CD4-positive, alpha-beta T cell (primary cell): ENCODE results near the gene RPL21. TPM values are rescaled to one million over a fixed set of nuclear protein-coding genes. Genes with fewer than 3 reads are reported as not detected.
"Not testable (repeated sequence)": the region's sequence is repeated elsewhere in the genome, so short reads cannot be mapped to it uniquely, and the experiment has no call there.

Experiments
- ATAC-seq: fragments of 200-7000 bp; cut with Tn5 transposase; one replicate; pipeline ENCODE4 v1.10.0; 2022; ENCODE audit warnings: mild to moderate bottlenecking; ENCODE audit not compliant: poor library complexity
- CTCF ChIA-PET: fragments of 350-600 bp; sonication (Branson Sonifier 250); formaldehyde crosslinking; loops from one replicate; lab custom pipeline; 2021; ENCODE audit warnings: antibody characterized with exemption, inconsistent platforms; lab: Charles Lee
- POLR2A ChIA-PET: fragments of 350-600 bp; sonication (Branson Sonifier 250); formaldehyde crosslinking; loops from one replicate; lab custom pipeline; 2021; ENCODE audit warnings: antibody characterized with exemption, inconsistent platforms; lab: Charles Lee
- DNase-seq, 14 experiments: peaks; one replicate each; pipeline ENCODE4 v3.0.0-alpha.2; 2013 to 2020; ENCODE audit warnings: mixed read lengths in 2 of 14
- H3K27ac ChIP-seq, 2 donors: one replicate each; pipeline versions ENCODE4 v1.5.1 to v1.7.0; 2013; ENCODE audit warnings: low read length in 2 of 2, low read depth in 1 of 2, mild to moderate bottlenecking in 1 of 2
- H3K27me3 ChIP-seq, 2 experiments: 1 replicate in 1 of 2; 2 replicates in 1 of 2; pipeline versions ENCODE4 v1.6.1 to v1.7.0; 2013; ENCODE audit warnings: low read length in 2 of 2, control low read depth in 1 of 2, mild to moderate bottlenecking in 1 of 2, moderate library complexity in 1 of 2; ENCODE audit not compliant: insufficient read depth in 2 of 2, control insufficient read depth in 1 of 2
- H3K36me3 ChIP-seq: one replicate; pipeline ENCODE4 v1.6.1; 2013; ENCODE audit warnings: low read length, control low read depth; ENCODE audit not compliant: insufficient read depth
- H3K4me1 ChIP-seq: one replicate; pipeline ENCODE4 v1.6.1; 2013; ENCODE audit warnings: low read length, control low read depth; ENCODE audit not compliant: insufficient read depth
- H3K4me3 ChIP-seq: one replicate; pipeline ENCODE4 v1.5.1; 2013; ENCODE audit warnings: mild to moderate bottlenecking, low read length, moderate library complexity
- H3K9me3 ChIP-seq, 2 experiments: 1 replicate in 1 of 2; 2 replicates in 1 of 2; pipeline versions ENCODE4 v1.6.1 to v1.7.0; 2013; ENCODE audit warnings: low read length in 2 of 2, mild to moderate bottlenecking in 2 of 2, control low read depth in 1 of 2, moderate library complexity in 1 of 2; ENCODE audit not compliant: control insufficient read depth in 1 of 2, insufficient read depth in 1 of 2
- H3K27ac Mint-ChIP-seq: one replicate; pipeline ENCODE4 v1.8.0; 2020; ENCODE audit warnings: mixed read lengths
- H3K27me3 Mint-ChIP-seq: one replicate; pipeline ENCODE4 v1.8.0; 2021; ENCODE audit warnings: mixed read lengths
- H3K36me3 Mint-ChIP-seq: one replicate; pipeline ENCODE4 v1.8.0; 2021; ENCODE audit warnings: low read depth, mixed read lengths
- H3K4me1 Mint-ChIP-seq: one replicate; pipeline ENCODE4 v1.8.0; 2021; ENCODE audit warnings: low read depth, mixed read lengths
- H3K4me3 Mint-ChIP-seq: one replicate; pipeline ENCODE4 v1.8.0; 2020; ENCODE audit warnings: mild to moderate bottlenecking, mixed read lengths
- H3K9me3 Mint-ChIP-seq: one replicate; pipeline ENCODE4 v1.8.0; 2020; ENCODE audit warnings: mixed read lengths
- intact Hi-C, 2 experiments: fragments of 100-400 bp; cut with DNase I in 1 of 2; cut with micrococcal nuclease in 1 of 2; formaldehyde crosslinking; loops; one replicate each; pipeline versions ENCODE4 v1.15.1 to v1.9.0; 2023 to 2025; cut with DNase I, micrococcal nuclease
- total RNA-seq, 174 experiments: library from RNA in 2 of 174; stranded (reverse) in 2 of 174; gene quantifications; one replicate each; pipeline ENCODE4 v1.2.3 and lab custom pipeline; 2021 to 2026
- TF ChIP-seq, protein P1 (sequence below): fragments of 200-600 bp; IDR thresholded peaks from one replicate; pipeline ENCODE4 v1.8.0; 2022; ENCODE audit warnings: antibody characterized with exemption, mild to moderate bottlenecking

RPL21 gene
- total RNA-seq, 2 experiments from 2014 or later, result 2,736 to 2,941 TPM

- TF ChIP-seq, protein P1, sequence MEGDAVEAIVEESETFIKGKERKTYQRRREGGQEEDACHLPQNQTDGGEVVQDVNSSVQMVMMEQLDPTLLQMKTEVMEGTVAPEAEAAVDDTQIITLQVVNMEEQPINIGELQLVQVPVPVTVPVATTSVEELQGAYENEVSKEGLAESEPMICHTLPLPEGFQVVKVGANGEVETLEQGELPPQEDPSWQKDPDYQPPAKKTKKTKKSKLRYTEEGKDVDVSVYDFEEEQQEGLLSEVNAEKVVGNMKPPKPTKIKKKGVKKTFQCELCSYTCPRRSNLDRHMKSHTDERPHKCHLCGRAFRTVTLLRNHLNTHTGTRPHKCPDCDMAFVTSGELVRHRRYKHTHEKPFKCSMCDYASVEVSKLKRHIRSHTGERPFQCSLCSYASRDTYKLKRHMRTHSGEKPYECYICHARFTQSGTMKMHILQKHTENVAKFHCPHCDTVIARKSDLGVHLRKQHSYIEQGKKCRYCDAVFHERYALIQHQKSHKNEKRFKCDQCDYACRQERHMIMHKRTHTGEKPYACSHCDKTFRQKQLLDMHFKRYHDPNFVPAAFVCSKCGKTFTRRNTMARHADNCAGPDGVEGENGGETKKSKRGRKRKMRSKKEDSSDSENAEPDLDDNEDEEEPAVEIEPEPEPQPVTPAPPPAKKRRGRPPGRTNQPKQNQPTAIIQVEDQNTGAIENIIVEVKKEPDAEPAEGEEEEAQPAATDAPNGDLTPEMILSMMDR, result no peak
- no peaks in the 10 kb centered on the region for H3K36me3 ChIP-seq
- H3K27me3 Mint-ChIP-seq, result no peaks in the 10 kb centered on the region
- H3K36me3 Mint-ChIP-seq, result peaks cover 5% of the 10 kb centered on the region
- H3K4me3 ChIP-seq, result no peak overlapping the region
- H3K4me1 Mint-ChIP-seq, result no peaks in the 10 kb centered on the region
- DNase-seq (no peak), ATAC-seq (no peak)
- peaks cover 5% of the 10 kb centered on the region for H3K9me3 Mint-ChIP-seq
- CTCF ChIA-PET, result no interaction called here
- no peak overlapping the region for H3K27ac Mint-ChIP-seq
- H3K9me3 ChIP-seq, result peaks cover 0 to 21% of the 10 kb centered on the region in 2 experiments
- no peak overlapping the region for H3K4me3 Mint-ChIP-seq
- no peaks in the 10 kb centered on the region for H3K27me3 ChIP-seq
- intact Hi-C loops, result no loop called here
- H3K27ac ChIP-seq, result no peak overlapping the region
- POLR2A ChIA-PET, result no interaction called here
- H3K4me1 ChIP-seq, result no peaks in the 10 kb centered on the region
Observed at GRCh38 chr13:27211771-27212364, 39.5 kb upstream of the RPL21 start.

GRCh38 chr13:27213386-27213785, 38.0 kb upstream of the RPL21 start:
- CTCF ChIA-PET, result not testable (repeated sequence)

GRCh38 chr13:27217791-27218190, 33.6 kb upstream of the RPL21 start:
- H3K27ac Mint-ChIP-seq, ATAC-seq, DNase-seq, H3K9me3 Mint-ChIP-seq, H3K4me3 Mint-ChIP-seq, H3K4me3 ChIP-seq, POLR2A ChIA-PET, H3K36me3 Mint-ChIP-seq, intact Hi-C loops, H3K36me3 ChIP-seq, CTCF ChIA-PET, H3K4me1 ChIP-seq, H3K27ac ChIP-seq, H3K4me1 Mint-ChIP-seq, H3K27me3 ChIP-seq: not testable (repeated sequence)
- peaks cover 0 to 11% of the 10 kb centered on the region in 2 experiments for H3K9me3 ChIP-seq
- H3K27me3 Mint-ChIP-seq, result peaks cover 13% of the 10 kb centered on the region

More at GRCh38 chr13:27213386-27213785, 38.0 kb upstream of the RPL21 start:
- H3K9me3 ChIP-seq, result peaks cover 0 to 21% of the 10 kb centered on the region in 2 experiments
- H3K27ac ChIP-seq, intact Hi-C loops, POLR2A ChIA-PET, H3K27me3 Mint-ChIP-seq, H3K9me3 Mint-ChIP-seq, H3K27me3 ChIP-seq, ATAC-seq, H3K36me3 Mint-ChIP-seq, H3K4me3 Mint-ChIP-seq, H3K36me3 ChIP-seq, H3K27ac Mint-ChIP-seq, H3K4me1 ChIP-seq, H3K4me1 Mint-ChIP-seq, DNase-seq, H3K4me3 ChIP-seq: not testable (repeated sequence)

DNA sequence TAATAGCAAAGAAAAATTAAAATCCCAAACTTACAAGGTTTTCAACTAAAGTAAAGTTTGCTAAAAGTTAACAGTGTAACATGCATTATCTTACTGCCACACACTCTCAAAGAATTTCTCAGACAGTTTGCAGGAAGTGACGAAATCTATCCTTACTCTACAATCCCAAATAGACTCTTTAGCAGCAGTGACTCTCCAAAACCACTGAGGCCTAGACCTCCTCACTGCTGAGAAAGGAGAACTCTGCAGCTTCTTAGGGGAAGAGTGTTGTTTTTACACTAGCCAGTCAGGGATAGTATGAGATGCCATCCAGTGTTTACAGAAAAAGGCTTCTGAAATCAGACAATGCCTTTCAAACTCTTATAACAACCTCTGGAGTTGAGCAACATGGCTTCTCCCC, 32.5 kb upstream of the RPL21 start:
- H3K9me3 Mint-ChIP-seq, DNase-seq, H3K4me3 ChIP-seq, CTCF ChIA-PET, H3K4me1 Mint-ChIP-seq, H3K27ac ChIP-seq, H3K27me3 ChIP-seq, ATAC-seq, intact Hi-C loops, H3K4me1 ChIP-seq, H3K36me3 ChIP-seq, H3K4me3 Mint-ChIP-seq, H3K36me3 Mint-ChIP-seq, H3K27ac Mint-ChIP-seq, POLR2A ChIA-PET: not testable (repeated sequence)
- peaks cover 0 to 11% of the 10 kb centered on the region in 2 experiments for H3K9me3 ChIP-seq
- peaks cover 18% of the 10 kb centered on the region for H3K27me3 Mint-ChIP-seq
